HepG2 (cell line): ENCODE results near the gene GMPPA. TPM values are rescaled to one million over a fixed set of nuclear protein-coding genes. Genes with fewer than 3 reads are reported as not detected.

Source experiments
- ARID4A ChIP-seq: sonication (generic); formaldehyde crosslinking; IDR thresholded peaks from 2 replicates; pipeline ENCODE4 v1.5.0; 2020; ENCODE audit warnings: mild to moderate bottlenecking, missing genetic modification reagents, borderline replicate concordance
- E2F5 ChIP-seq: sonication (generic); formaldehyde crosslinking; conservative IDR thresholded peaks from 2 replicates; pipeline ENCODE4 v1.4.0; 2020; ENCODE audit warnings: missing genetic modification reagents
- ELF1 ChIP-seq: sonication (generic); formaldehyde crosslinking; IDR thresholded peaks from 2 replicates; pipeline ENCODE4 v1.4.0; 2020; ENCODE audit warnings: missing genetic modification reagents
- HMG20A ChIP-seq: IDR thresholded peaks from 2 replicates; pipeline ENCODE4 v1.6.1; 2016; ENCODE audit warnings: borderline replicate concordance
- HMG20B ChIP-seq: conservative IDR thresholded peaks from 2 replicates; pipeline ENCODE4 v1.6.1; 2016; ENCODE audit warnings: missing genetic modification reagents, missing compliant biosample characterization
- KDM3A ChIP-seq: IDR thresholded peaks from 2 replicates; pipeline ENCODE4 v1.6.1; 2018; ENCODE audit warnings: low read depth, missing compliant biosample characterization
- MTA3 ChIP-seq: sonication (generic); formaldehyde crosslinking; IDR thresholded peaks from 2 replicates; pipeline ENCODE4 v1.4.0; 2020; ENCODE audit warnings: missing genetic modification reagents
- PHF21A ChIP-seq: sonication (generic); formaldehyde crosslinking; IDR thresholded peaks from 2 replicates; pipeline ENCODE4 v1.5.0; 2020; ENCODE audit warnings: mild to moderate bottlenecking, missing genetic modification reagents
- RFX1 ChIP-seq: fragments of 450-650 bp; IDR thresholded peaks from 2 replicates; pipeline ENCODE4 v1.6.1; 2017
- RXRA ChIP-seq: sonication (generic); formaldehyde crosslinking; IDR thresholded peaks from 2 replicates; pipeline ENCODE4 v1.5.1; 2020; ENCODE audit warnings: missing genetic modification reagents
- STAT6 ChIP-seq: sonication (generic); formaldehyde crosslinking; IDR thresholded peaks from 2 replicates; pipeline ENCODE4 v1.4.0; 2020; ENCODE audit warnings: missing genetic modification reagents, mild to moderate bottlenecking, borderline replicate concordance
- TERF1 ChIP-seq: sonication (generic); formaldehyde crosslinking; IDR thresholded peaks from 2 replicates; pipeline ENCODE4 v1.8.0; 2022; ENCODE audit warnings: mild to moderate bottlenecking, missing genetic modification reagents, moderate library complexity
- ZNF205 ChIP-seq: IDR thresholded peaks from 2 replicates; pipeline ENCODE4 v1.6.1; 2018; ENCODE audit warnings: missing biosample characterization, missing genetic modification reagents
- ZNF276 ChIP-seq: sonication (generic); formaldehyde crosslinking; IDR thresholded peaks from 2 replicates; pipeline ENCODE4 v1.4.0; 2020; ENCODE audit warnings: mild to moderate bottlenecking, low read depth, missing genetic modification reagents
- ZNF580 ChIP-seq: IDR thresholded peaks from 2 replicates; pipeline ENCODE4 v1.6.1; 2016; ENCODE audit warnings: low read depth, borderline replicate concordance
- ZNF674 ChIP-seq: sonication (generic); formaldehyde crosslinking; IDR thresholded peaks from 2 replicates; pipeline ENCODE4 v1.5.0; 2020; ENCODE audit warnings: low read depth, mild to moderate bottlenecking, missing genetic modification reagents
- ZNF709 ChIP-seq: sonication (generic); formaldehyde crosslinking; IDR thresholded peaks from 2 replicates; pipeline ENCODE4 v1.5.0; 2020; ENCODE audit warnings: mild to moderate bottlenecking, missing genetic modification reagents
- ZNF775 ChIP-seq: sonication (generic); formaldehyde crosslinking; IDR thresholded peaks from 2 replicates; pipeline ENCODE4 v1.4.0; 2020; ENCODE audit warnings: missing genetic modification reagents, mild to moderate bottlenecking, moderate library complexity, borderline replicate concordance
- polyA plus RNA-seq, 8 experiments: library from polyadenylated mRNA; depleted of rRNA in 3 of 8; stranded (reverse) in 7 of 8; unstranded in 1 of 8; fragments of >200 nt; fragmentation: Illumina TruSeq in 4 of 8; extraction: Trizol in 4 of 8; gene quantifications; 2 replicates each; pipeline versions ENCODE4 v1.2.1 to v1.2.3, GENCODE V29; 2011 to 2016; ENCODE audit warnings: low read depth in 4 of 8, missing spikeins in 1 of 8, mixed read lengths in 1 of 8; ENCODE audit not compliant: insufficient read depth in 1 of 8
- total RNA-seq, 5 experiments: library from RNA; depleted of rRNA; stranded (reverse); fragments of >200 nt; fragmentation: Illumina TruSeq; extraction: Trizol; gene quantifications; 2 replicates each; pipeline ENCODE4 v1.2.3, GENCODE V29; 2016; ENCODE audit warnings: low read depth in 1 of 5

GMPPA gene
- total and polyA plus RNA-seq, 2 of the 13 experiments (the other 11 are each of a cell fraction or from before 2014, with no cell fraction given), result 81.1 to 106 TPM

GRCh38 chr2:219543596-219544358, 45.1 kb downstream of the GMPPA start, which contains the start of the genes CHPF and TMEM198 (continued):
- peak; percentile 95 for TF ChIP-seq ARID4A (CRISPR knock-in tag)
- TF ChIP-seq HMG20A (CRISPR knock-in tag), result peak; percentile 53; the same call in 1 of the 2 replicates
- TF ChIP-seq ZNF775, result no peak
- TF ChIP-seq MTA3 (CRISPR knock-in tag), result no peak
- peak; percentile 86 for TF ChIP-seq PHF21A (CRISPR knock-in tag)
- TF ChIP-seq ZNF709, result peak; percentile 93
- 0 out of 2 replicates have a peak, but pooled peaks have one; percentile 55 for TF ChIP-seq E2F5
- peak; percentile 73 for TF ChIP-seq RXRA (CRISPR knock-in tag)
- TF ChIP-seq TERF1 (CRISPR knock-in tag), result no peak
- peak; percentile 92 for TF ChIP-seq ELF1 (CRISPR knock-in tag)
- peak; percentile 29; the same call in 1 of the 2 replicates for TF ChIP-seq ZNF276
- TF ChIP-seq ZNF580 (CRISPR knock-in tag), result peak; percentile 54; the same call in 1 of the 2 replicates
- 0 out of 2 replicates have a peak, but pooled peaks have one; percentile 77 for TF ChIP-seq ZNF205 (CRISPR knock-in tag)
- TF ChIP-seq RFX1, result no peak
- peak; percentile 76; the same call in 1 of the 2 replicates for TF ChIP-seq STAT6 (CRISPR knock-in tag)
- TF ChIP-seq HMG20B (CRISPR knock-in tag), result no peak
- 0 out of 2 replicates have a peak, but pooled peaks have one; percentile 31 for TF ChIP-seq ZNF674
- peak; percentile 83; the same call in 1 of the 2 replicates for TF ChIP-seq KDM3A (CRISPR knock-in tag)
